CD4-positive, alpha-beta T cell treated with Interleukin-6 for 4 hours (primary cell): ENCODE measurements around the gene DOK5.
"Not testable (repeated sequence)": the region's sequence is repeated elsewhere in the genome, so short reads cannot be mapped to it uniquely, and the experiment has no call there.

Experiments used
- DNase-seq: peaks from one replicate; pipeline ENCODE4 v3.0.0-alpha.2; 2020; ENCODE audit warnings: mixed read lengths

Gene DOK5

GRCh38 chr20:54475334-54476168 is at the start of gene DOK5:
Gene DOK5 (plus strand): TSS chr20:54475593. CDS start chr20:54475947, 354 bp downstream.
- DNase-seq: no peak

- DNase-seq: no peak
These were observed 46.0 kb upstream of the DOK5 start for GRCh38 chr20:54429364-54429763.

DNA sequence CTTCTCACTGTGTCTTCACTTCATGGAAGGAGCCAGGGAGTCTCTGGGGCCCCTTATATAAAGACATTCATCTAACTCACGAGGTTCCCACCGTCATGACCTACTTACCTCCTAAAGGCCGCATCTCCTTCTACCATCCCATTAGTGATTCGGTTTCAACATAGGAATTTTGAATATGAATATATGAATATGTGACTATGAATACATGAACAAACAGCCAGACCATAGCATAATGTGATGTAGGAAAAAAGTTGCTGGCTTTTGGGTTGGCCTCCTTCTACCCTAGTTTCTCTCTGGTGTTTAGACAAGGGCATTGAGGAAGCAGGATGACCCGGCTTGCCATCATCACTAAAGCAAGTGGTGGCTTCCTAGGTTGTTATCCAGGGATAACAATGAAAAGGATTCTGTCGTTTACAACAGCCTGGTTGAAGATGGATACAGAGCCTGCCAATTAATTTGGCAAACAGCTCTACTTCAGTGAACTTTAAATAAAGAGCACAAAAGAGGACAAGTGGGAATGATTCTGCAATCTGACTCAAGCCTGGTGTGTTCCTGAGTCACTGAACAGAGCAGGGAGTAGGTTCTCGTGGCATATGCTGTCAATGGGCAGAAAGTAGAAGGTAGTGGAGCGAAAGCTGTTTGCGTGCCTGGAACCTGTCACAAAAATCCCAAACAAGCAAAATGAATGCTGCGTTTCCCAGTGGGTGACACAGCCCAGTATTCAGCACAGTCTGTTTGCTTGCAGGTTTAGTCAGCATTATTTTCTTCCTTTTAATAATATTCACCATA is 44.0 kb upstream of the DOK5 start:
- no peak for DNase-seq

DNA sequence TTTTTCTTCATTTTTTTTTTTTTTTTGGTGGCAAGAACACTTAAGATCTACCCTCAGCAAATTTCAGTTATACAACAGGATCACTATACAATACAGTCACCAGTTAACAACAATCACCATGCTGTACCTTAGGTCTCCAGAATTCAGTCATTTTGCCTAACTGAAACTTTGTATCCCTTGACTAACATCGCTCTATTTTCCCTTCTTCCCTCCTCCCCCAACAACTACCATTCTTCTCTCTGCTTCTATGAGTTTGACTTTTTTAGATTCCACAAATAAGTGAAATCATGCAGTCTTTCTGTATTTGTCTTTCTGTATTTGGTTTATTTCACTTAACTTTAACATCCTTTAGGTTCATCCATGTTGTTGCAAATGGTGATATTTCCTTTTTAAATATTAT is 42.4 kb upstream of the DOK5 start:
- no peak for DNase-seq

GRCh38 chr20:54433636-54434035 is 41.8 kb upstream of the DOK5 start:
- no peak for DNase-seq

DNA sequence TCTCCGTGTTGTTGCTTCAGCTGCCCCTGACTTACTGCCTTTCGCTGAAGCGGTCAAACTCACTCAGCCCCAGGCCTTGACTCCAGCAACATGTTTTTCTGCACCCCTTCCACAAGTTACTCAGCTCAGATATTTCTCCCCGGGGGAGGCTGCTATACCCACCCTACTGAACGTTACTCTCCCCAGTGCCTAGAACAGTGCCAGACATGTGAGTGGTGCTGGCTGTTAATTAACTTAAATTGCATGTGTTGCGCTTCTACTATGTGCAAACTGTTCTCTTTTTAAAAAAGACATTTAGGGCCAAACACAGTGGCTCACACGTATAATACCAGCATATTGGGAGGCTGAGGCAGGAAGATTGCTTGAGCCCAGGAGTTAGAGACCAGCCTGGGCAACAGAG is 41.2 kb upstream of the DOK5 start:
- no peak for DNase-seq

GRCh38 chr20:54435015-54435414 is 40.4 kb upstream of the DOK5 start:
- DNase-seq: no peak

- not testable (repeated sequence) for DNase-seq
These were observed 39.0 kb upstream of the DOK5 start for GRCh38 chr20:54436410-54436809.

GRCh38 chr20:54438166-54438565 is 37.2 kb upstream of the DOK5 start:
- no peak for DNase-seq

DNA sequence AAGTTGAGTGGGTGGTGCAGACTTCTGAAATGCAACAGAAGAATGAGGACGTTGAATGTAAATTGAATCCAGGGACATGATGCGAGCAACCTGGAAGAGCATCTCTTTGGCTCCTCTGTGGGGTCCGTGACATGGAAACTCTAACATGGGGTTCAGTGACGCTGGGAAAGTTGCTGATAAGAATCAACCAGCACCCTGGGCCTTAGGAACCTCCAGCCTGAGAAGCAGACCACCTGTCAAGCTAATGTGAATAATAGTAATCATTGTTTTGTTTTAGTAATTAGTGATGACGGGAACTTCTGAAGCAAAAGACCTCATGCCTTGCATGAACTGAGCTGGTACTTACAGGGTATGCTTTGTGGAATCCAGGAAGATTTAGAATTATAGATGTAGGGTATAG is 25.2 kb upstream of the DOK5 start:
- no peak for DNase-seq

GRCh38 chr20:54451171-54451570 is 24.2 kb upstream of the DOK5 start:
- no peak for DNase-seq

DNA sequence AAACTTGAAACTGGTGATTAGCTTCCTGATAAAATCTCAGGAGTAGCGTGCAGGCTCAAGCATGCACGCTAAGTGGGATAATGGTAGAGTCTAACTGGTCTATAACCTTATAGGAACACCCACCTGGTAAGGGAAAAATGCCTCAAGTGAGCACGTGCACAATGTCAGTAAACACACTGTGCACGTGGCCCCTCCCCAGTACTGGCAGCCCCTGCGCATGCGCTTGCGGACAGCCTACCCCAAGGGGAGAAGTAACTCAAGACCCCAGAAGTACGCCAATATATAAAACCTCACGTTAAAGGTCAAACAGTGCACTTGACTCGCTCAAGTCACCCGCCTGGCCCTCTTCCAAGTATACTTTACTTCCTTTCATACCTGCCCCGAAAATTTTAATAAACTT is 23.1 kb upstream of the DOK5 start:
- no peak for DNase-seq

DNA sequence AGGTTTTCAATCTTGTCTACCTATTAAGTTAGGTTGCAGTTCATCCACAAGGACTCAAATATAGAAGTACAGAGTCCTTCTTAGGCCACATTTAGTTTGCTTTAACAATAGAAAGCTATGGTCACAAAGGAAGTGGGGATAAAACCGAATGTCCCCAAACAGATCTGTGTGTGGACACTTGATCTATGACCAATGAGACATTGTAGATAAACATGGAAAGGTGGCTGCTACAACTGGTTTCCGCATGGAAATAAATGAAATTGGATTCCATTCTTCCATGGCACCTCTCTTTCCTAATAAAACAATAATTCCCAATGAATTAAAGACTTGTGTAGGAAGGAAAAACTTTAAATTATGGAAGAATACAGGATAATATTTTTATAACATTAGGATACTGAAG is 20.4 kb upstream of the DOK5 start:
- DNase-seq: no peak

DNA sequence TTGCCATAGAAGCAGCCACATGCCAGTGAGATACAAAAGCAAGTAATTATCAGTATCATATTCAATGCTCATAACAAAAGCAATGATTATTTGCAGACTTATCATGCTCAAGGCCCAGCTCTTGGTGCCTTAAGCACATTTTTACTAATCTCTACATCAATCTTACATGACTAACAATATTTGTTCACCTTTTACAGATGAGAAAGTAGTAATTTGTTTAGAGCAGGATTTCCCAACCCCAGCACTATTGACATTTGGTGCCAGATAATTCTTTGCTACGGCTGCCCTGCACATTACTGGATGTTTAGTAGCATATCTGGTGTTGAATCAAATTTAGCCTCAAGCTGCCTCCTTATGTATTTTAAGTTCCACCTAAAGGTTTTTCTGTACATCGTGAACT is 19.0 kb upstream of the DOK5 start:
- no peak for DNase-seq

- DNase-seq: no peak
These were observed 18.4 kb upstream of the DOK5 start for GRCh38 chr20:54456961-54457360.

GRCh38 chr20:54458219-54458618 is 17.2 kb upstream of the DOK5 start:
- DNase-seq: no peak

DNA sequence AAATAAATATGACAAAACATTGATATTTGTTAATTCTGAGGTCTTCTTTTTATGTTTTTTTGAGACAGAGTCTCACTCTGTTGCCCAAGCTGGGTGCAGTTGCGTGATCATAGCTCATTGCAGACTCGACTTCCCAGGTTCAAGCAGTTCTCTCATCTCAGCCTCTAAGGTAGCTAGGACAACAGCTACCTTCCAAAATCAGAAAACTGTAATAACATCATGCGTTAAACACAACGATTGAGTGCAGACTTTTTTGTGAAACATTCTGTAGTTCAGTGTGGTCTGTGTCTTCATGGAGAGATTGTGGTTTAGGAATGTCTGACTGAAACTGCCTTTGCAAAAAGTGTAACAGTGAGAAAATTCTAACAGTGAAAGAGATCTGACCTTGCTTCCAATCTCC is 16.1 kb upstream of the DOK5 start:
- DNase-seq: no peak

DNA sequence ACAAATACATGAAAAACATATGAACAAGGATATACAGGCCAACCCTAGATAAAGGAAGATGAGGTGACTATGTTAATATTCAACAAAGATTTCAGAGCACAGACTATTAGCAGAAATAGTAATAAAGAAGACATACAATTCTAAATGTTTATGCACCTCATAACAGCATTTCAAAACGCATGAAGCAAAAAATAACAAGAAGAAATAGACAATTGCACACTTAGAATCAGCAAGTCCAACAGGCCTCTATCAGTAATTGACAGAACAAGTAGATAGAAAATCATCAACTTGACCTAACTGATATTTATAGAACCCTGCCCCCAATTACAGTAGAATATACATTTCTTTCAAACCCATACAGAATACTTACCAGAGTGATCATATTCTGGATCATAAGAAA is 11.4 kb upstream of the DOK5 start:
- DNase-seq: no peak

GRCh38 chr20:54466127-54466526 is 9.3 kb upstream of the DOK5 start:
- no peak for DNase-seq

DNA sequence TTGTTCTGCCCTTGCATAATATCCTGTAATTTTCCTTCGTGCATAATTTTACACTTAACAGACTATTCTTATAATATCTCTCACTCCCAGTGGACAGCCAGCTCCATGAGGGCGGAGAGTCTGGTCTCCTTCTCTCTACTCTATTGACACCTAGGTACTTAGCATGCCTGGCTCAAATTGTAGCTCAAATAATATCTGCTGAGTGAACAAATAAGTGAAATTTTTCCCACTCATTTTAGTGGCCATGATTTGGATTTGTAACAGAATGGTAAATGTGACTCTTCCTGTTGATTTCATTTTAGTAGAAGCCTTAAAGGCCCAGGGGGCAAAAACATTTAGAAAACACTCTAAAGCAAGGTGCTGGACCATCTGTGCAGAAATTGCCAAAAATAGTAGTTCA is 7.8 kb upstream of the DOK5 start:
- no peak for DNase-seq

- DNase-seq: no peak
These were observed 7.3 kb upstream of the DOK5 start for GRCh38 chr20:54468082-54468481.

DNA sequence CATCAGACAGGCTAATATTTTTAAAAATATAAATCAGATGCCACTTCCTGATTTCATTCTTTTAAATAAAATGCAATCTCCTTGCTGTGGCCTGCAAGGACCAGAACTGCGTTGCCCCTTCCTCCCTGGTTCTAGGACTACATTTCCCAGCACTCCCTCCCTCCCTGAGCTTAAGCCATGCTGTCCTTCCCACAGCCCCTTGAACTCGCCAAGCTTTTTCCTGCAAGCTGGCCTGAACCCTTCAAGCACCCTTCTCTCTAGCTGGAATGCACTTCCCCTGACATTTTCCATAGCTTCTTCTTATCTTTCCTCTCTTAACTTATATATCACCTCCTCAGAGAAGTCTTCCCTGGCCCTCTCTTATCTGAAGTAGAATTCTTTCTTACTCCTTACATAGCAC is 6.1 kb upstream of the DOK5 start:
- no peak for DNase-seq

GRCh38 chr20:54469952-54470351 is 5.4 kb upstream of the DOK5 start:
- DNase-seq: no peak

DNA sequence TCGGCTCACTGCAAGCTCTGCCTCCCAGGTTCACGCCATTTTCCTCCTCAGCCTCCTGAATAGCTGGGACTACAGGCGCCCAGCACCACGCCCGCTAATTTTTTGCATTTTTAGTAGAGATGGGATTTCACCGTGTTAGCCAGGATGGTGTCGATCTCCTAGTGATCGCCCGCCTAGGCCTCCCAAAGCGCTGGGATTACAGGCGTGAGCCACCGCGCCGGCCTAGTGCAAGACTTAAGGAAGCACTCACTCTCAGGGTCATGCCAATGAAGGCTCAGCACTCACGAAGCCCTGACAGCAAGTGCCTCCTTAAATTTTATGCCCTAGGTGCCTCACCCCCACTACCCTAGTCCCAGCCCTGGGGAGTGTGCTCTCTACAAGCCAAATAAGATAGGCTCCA is 4.7 kb upstream of the DOK5 start:
- no peak for DNase-seq
